GM12864 (cell line): ENCODE measurements around the gene LMO3.

Experiments
- DNase-seq: peaks from one replicate; pipeline ENCODE4 v3.0.0-alpha.2; 2011; ENCODE audit warnings: low read depth
- H3K4me3 ChIP-seq: 2 replicates; pipeline ENCODE4 v1.5.1; 2011; ENCODE audit warnings: mild to moderate bottlenecking, low read depth, low read length, control low read depth
- TF ChIP-seq, protein P1 (sequence below): IDR thresholded peaks from 2 replicates; pipeline ENCODE4 v1.5.1; 2011; ENCODE audit warnings: low read depth, mild to moderate bottlenecking, moderate library complexity, low read length, control low read depth, inconsistent platforms; ENCODE audit errors: missing control alignments

Gene LMO3

GRCh38 chr12:16607906-16608775 is 2.2 kb upstream of the LMO3 start:
- TF ChIP-seq, protein P1, sequence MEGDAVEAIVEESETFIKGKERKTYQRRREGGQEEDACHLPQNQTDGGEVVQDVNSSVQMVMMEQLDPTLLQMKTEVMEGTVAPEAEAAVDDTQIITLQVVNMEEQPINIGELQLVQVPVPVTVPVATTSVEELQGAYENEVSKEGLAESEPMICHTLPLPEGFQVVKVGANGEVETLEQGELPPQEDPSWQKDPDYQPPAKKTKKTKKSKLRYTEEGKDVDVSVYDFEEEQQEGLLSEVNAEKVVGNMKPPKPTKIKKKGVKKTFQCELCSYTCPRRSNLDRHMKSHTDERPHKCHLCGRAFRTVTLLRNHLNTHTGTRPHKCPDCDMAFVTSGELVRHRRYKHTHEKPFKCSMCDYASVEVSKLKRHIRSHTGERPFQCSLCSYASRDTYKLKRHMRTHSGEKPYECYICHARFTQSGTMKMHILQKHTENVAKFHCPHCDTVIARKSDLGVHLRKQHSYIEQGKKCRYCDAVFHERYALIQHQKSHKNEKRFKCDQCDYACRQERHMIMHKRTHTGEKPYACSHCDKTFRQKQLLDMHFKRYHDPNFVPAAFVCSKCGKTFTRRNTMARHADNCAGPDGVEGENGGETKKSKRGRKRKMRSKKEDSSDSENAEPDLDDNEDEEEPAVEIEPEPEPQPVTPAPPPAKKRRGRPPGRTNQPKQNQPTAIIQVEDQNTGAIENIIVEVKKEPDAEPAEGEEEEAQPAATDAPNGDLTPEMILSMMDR: no peak
- H3K4me3 ChIP-seq: no peak overlapping the region
- DNase-seq: no peak

- DNase-seq: no peak
- H3K4me3 ChIP-seq: no peak overlapping the region
- TF ChIP-seq, protein P1: no peak
Observed at GRCh38 chr12:16606991-16607390, 1.0 kb upstream of the LMO3 start.

DNA sequence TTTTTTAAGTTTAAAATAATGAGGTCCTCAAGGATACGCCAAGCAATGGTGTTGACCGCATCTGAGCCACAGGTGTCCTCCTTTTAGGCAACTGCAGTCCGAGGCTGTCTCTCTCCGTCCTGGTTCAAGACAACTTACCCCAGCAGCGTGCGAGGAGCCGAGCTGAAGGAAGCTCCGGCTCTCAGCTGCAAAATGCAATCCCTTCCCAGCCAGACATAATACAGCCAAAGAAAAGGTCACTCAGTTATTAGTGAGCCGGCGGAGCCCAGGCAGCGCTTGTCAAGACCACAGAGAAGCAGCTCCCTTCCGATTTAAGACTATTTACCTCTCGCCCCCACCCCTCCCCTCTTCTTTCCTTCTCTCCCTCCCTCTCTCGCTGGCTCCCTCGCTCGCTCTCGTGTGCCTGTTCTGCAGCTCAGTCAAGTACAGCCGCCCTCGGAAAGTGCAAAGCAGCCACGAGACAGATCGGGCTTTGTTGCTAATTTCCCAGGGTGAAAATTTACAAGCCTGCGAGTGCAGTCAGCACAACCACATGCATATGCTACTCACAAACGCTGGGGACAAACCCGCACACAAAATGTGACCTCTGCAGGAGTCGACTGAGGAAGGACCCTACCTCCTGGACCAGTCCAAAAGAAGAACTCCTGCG is 363 bp upstream of the LMO3 start:
- H3K4me3 ChIP-seq: peak overlapping the region; percentile 29
- no peak for DNase-seq
- TF ChIP-seq, protein P1: no peak

DNA sequence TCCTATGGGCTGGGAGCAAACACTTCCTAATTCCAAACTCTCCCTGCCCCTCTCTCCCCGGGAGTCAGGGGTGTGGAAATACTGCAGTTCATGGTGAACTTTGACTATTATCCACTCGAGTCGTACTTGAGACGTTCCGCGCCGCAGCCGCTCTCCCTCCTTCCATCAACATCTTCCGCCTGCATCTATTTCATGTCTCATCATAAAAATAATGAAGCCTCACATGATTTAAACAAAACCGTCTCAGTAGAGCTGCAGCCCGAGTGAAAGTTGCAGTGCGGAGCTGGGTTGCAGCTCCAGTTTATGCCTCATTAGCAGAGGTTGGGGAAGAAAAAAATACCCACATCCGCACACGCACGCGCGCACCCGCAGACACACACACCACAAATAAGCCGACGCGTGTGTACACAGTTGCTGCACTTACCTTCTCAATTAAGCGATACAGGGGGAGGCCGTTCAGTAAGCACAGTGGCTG is 283 bp downstream of the LMO3 start:
- H3K4me3 ChIP-seq: peak overlapping the region; percentile 29
- TF ChIP-seq, protein P1: no peak
- DNase-seq: no peak

DNA sequence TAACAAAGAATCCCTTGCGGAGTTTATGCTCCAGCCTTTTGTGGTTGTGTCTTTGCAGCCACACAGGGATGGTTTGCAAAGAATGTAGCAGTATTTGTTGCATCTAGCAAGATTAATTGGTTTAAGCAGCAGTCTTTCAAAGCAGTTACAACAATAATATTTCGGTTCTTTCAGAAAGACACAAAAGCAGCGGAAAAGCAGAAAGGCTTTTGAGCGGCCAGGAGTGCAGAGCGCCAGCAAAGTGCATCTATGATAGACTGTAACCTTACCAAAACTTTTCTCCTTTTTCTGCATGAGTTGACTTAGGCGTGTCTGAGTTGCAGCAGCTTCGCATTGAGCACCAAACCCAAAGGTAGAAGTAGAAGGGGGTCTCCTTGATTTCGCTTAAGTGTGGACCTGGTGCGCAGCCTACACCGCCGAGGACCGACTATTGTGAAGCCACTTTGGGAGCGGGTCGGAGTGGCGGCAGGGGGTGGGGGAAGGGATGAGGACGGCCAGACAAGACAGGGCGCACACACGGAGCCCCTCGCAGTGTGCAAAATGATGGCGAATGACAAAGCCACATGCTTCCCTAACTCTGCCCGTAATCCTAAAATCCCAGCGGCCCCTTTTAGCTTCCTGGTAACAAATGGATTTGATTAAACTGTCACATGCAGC is 1.2 kb downstream of the LMO3 start:
- TF ChIP-seq, protein P1: no peak
- no peak overlapping the region for H3K4me3 ChIP-seq
- DNase-seq: no peak

DNA sequence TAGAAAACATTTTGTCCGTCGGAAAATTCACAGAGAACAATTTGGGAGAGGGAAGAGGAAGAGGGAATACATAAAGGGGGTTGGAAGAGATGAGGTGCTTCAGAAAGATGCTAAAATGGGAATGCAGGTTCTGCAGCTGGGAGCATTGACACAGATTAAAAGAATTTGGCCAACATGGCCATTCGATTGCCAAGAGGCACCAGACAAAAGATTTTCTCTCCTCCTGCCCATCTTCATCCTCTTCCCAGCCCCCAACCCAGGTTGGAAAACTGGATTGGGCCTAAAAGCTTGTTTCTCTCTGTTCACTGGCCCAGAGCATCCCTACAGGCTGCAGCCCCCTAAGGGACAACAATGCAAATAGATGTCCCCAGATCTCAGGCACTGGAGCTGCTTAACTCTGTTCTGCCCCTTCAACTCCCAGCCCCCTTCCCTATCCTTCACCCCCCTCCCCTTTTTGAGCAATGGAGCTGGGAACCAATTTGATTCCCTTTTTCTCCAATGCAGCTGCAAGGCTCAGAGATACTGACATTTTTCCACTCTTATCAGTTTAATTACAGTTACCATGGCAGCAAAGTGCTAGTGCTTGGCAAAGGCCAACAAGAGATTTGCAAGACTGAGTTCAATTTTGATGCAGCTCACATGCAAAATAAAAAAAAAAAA is 1.9 kb downstream of the LMO3 start:
- DNase-seq: no peak
- TF ChIP-seq, protein P1: no peak
- no peak overlapping the region for H3K4me3 ChIP-seq
